Stomach (tissue), 19 donors: Measurements from ENCODE around the gene RPL12. TPM values are rescaled to one million over a fixed set of nuclear protein-coding genes. Genes with fewer than 3 reads are reported as not detected.

Experiments used
- DNase-seq, 2 donors: peaks; one replicate each; pipeline versions ENCODE4 v3.0.0 to v3.0.0-alpha.2; 2013 to 2019
- H3K27ac ChIP-seq, 5 donors: fragments of 200-600 bp in 4 of 5; sonication (generic) in 4 of 5; one replicate each; pipeline ENCODE4 v1.5.1; 2013 to 2019; ENCODE audit warnings: mild to moderate bottlenecking in 1 of 5, moderate library complexity in 1 of 5
- H3K27me3 ChIP-seq, 3 donors: fragments of 200-600 bp; sonication (generic); one replicate each; pipeline ENCODE4 v1.5.1; 2017 to 2019; ENCODE audit warnings: mixed run types in 1 of 3
- H3K36me3 ChIP-seq, 4 donors: fragments of 200-600 bp; sonication (generic); 1 replicate in 3 of 4; 2 replicates in 1 of 4; pipeline ENCODE4 v1.5.1; 2016 to 2019
- H3K4me1 ChIP-seq, 4 donors: fragments of 200-600 bp; sonication (generic); one replicate each; pipeline ENCODE4 v1.5.1; 2016 to 2019
- H3K4me3 ChIP-seq, 4 donors: fragments of 200-600 bp; sonication (generic) in 3 of 4; one replicate each; pipeline ENCODE4 v1.5.1; 2016 to 2019; ENCODE audit warnings: mild to moderate bottlenecking in 1 of 4
- H3K9me3 ChIP-seq, 4 donors: fragments of 200-600 bp; sonication (generic); one replicate each; pipeline ENCODE4 v1.5.1; 2016 to 2019
- EP300 ChIP-seq: sonication (generic); formaldehyde crosslinking; IDR thresholded peaks from one replicate; pipeline ENCODE4 v1.6.1; 2017; ENCODE audit warnings: antibody characterized with exemption
- POLR2A ChIP-seq, 4 donors: fragments of 450-650 bp; IDR thresholded peaks; one replicate each; pipeline ENCODE4 v1.6.1; 2016; ENCODE audit warnings: antibody characterized with exemption in 4 of 4, control low read depth in 2 of 4, mild to moderate bottlenecking in 1 of 4, moderate library complexity in 1 of 4
- POLR2AphosphoS5 ChIP-seq, 3 donors: sonication (generic); formaldehyde crosslinking; IDR thresholded peaks; one replicate each; pipeline ENCODE4 v1.6.1; 2016; ENCODE audit warnings: antibody characterized with exemption in 3 of 3
- WGBS, 5 donors: extraction: QIAGEN DNeasy Blood & Tissue Kit in 3 of 5; methylation state at CpG; one replicate each; pipeline versions ENCODE4 v1.1.5 to v1.1.7; 2013 to 2018; 5-methylcytosine and 5-hydroxymethylcytosine counted together
- intact Hi-C: fragments of 100-400 bp; cut with DNase I; formaldehyde crosslinking; loops from one replicate; pipeline ENCODE4 v1.15.1; 2023; ENCODE audit warnings: low total_unique reads
- long read RNA-seq, 10 donors: transcript quantifications; one replicate each; lab custom pipeline, GENCODE V29; 2026
- polyA plus RNA-seq, 3 donors: library from polyadenylated mRNA; stranded (reverse); fragments of 200-250 nt; gene quantifications; one replicate each; pipeline ENCODE4 v1.2.3, GENCODE V29; 2013
- total RNA-seq, 5 donors: library from RNA; depleted of rRNA; stranded (reverse); fragments of >200 nt; gene quantifications; one replicate each; pipeline versions ENCODE4 v1.1.0 to v1.2.3, GENCODE V29; 2014 to 2016
- TF ChIP-seq, protein P1 (sequence below), 7 experiments: fragments of 450-650 bp in 4 of 7; fragments of 200-600 bp in 3 of 7; sonication (generic) in 3 of 7; IDR thresholded peaks; one replicate each; pipeline ENCODE4 v1.5.1; 2016 to 2019; ENCODE audit warnings: antibody characterized with exemption in 7 of 7, control low read depth in 2 of 7, mild to moderate bottlenecking in 1 of 7
- donor health status: healthy with polysubstance abuse.
- donor health status: Bipolar disorder and iron deficiency.
- donor health status: healthy.

RPL12 gene
- total RNA-seq (1,000 to 10,000 TPM in 4 of 5 donors, 100 to 1,000 TPM in 1; 187 to 1,693 (median 1,211) TPM), polyA plus RNA-seq (1,000 to 10,000 TPM; 3,146 to 4,806 (median 4,080) TPM)
- long read RNA-seq, donor 1, transcript RPL12-201 (7 exons, 633 nt), result major isoform, 708 of 1,909 reads
- long read RNA-seq, donor 1, transcript RPL12-203 (4 exons, 2,275 nt), result minor isoform, 154 of 1,909 reads
- long read RNA-seq, donor 1, transcript RPL12-204 (7 exons, 864 nt), result minor isoform, 5 of 1,909 reads
- long read RNA-seq, donor 1, partial matches to known transcripts, result 995 of 1,909 reads
- long read RNA-seq, donor 1, other reads (novel, unspliced or antisense), result 43 of 1,909 reads
- long read RNA-seq, donor 2, transcript RPL12-204 (7 exons, 864 nt), result minor isoform, 12 of 2,330 reads
- long read RNA-seq, donor 2, transcript RPL12-202 (2 exons, 344 nt), result minor isoform, 6 of 2,330 reads
- long read RNA-seq, donor 2, transcript RPL12-203 (4 exons, 2,275 nt), result minor isoform, 156 of 2,330 reads
- long read RNA-seq, donor 2, transcript RPL12-201 (7 exons, 633 nt), result major isoform, 972 of 2,330 reads
- long read RNA-seq, donor 2, partial matches to known transcripts, result 1,100 of 2,330 reads
- long read RNA-seq, donor 2, other reads (novel, unspliced or antisense), result 84 of 2,330 reads
- long read RNA-seq, donor 3, transcript RPL12-201 (7 exons, 633 nt), result major isoform, 657 of 1,788 reads
- long read RNA-seq, donor 3, transcript RPL12-204 (7 exons, 864 nt), result minor isoform, 6 of 1,788 reads
- long read RNA-seq, donor 3, transcript RPL12-203 (4 exons, 2,275 nt), result minor isoform, 331 of 1,788 reads
- long read RNA-seq, donor 3, partial matches to known transcripts, result 766 of 1,788 reads
- long read RNA-seq, donor 3, other reads (novel, unspliced or antisense), result 25 of 1,788 reads
- long read RNA-seq, donor 4, transcript RPL12-203 (4 exons, 2,275 nt), result minor isoform, 35 of 248 reads
- long read RNA-seq, donor 4, transcript RPL12-201 (7 exons, 633 nt), result major isoform, 133 of 248 reads
- long read RNA-seq, donor 4, partial matches to known transcripts, result 77 of 248 reads
- long read RNA-seq, donor 4, other reads (novel, unspliced or antisense), result 0 of 248 reads
- long read RNA-seq, donor 5, transcript RPL12-203 (4 exons, 2,275 nt), result minor isoform, 179 of 2,025 reads
- long read RNA-seq, donor 5, transcript RPL12-204 (7 exons, 864 nt), result minor isoform, 10 of 2,025 reads
- long read RNA-seq, donor 5, transcript RPL12-201 (7 exons, 633 nt), result major isoform, 921 of 2,025 reads
- long read RNA-seq, donor 5, partial matches to known transcripts, result 840 of 2,025 reads
- long read RNA-seq, donor 5, other reads (novel, unspliced or antisense), result 73 of 2,025 reads
- long read RNA-seq, donor 6, transcript RPL12-201 (7 exons, 633 nt), result major isoform, 2,214 of 5,450 reads
- long read RNA-seq, donor 6, transcript RPL12-202 (2 exons, 344 nt), result minor isoform, 9 of 5,450 reads
- long read RNA-seq, donor 6, transcript RPL12-203 (4 exons, 2,275 nt), result minor isoform, 423 of 5,450 reads
- long read RNA-seq, donor 6, transcript RPL12-204 (7 exons, 864 nt), result minor isoform, 39 of 5,450 reads
- long read RNA-seq, donor 6, partial matches to known transcripts, result 2,485 of 5,450 reads
- long read RNA-seq, donor 6, other reads (novel, unspliced or antisense), result 280 of 5,450 reads
- long read RNA-seq, donor 7, transcript RPL12-203 (4 exons, 2,275 nt), result minor isoform, 278 of 2,782 reads
- long read RNA-seq, donor 7, transcript RPL12-204 (7 exons, 864 nt), result minor isoform, 5 of 2,782 reads
- long read RNA-seq, donor 7, transcript RPL12-201 (7 exons, 633 nt), result major isoform, 1,163 of 2,782 reads
- long read RNA-seq, donor 7, partial matches to known transcripts, result 1,269 of 2,782 reads
- long read RNA-seq, donor 7, other reads (novel, unspliced or antisense), result 63 of 2,782 reads
- long read RNA-seq, donor 8, transcript RPL12-203 (4 exons, 2,275 nt), result minor isoform, 391 of 2,824 reads
- long read RNA-seq, donor 8, transcript RPL12-204 (7 exons, 864 nt), result minor isoform, 9 of 2,824 reads
- long read RNA-seq, donor 8, transcript RPL12-201 (7 exons, 633 nt), result major isoform, 1,196 of 2,824 reads
- long read RNA-seq, donor 8, partial matches to known transcripts, result 1,133 of 2,824 reads
- long read RNA-seq, donor 8, other reads (novel, unspliced or antisense), result 91 of 2,824 reads
- long read RNA-seq, donor 9, transcript RPL12-203 (4 exons, 2,275 nt), result minor isoform, 294 of 2,596 reads
- long read RNA-seq, donor 9, transcript RPL12-202 (2 exons, 344 nt), result minor isoform, 8 of 2,596 reads
- long read RNA-seq, donor 9, transcript RPL12-201 (7 exons, 633 nt), result major isoform, 1,080 of 2,596 reads
- long read RNA-seq, donor 9, transcript RPL12-204 (7 exons, 864 nt), result minor isoform, 13 of 2,596 reads
- long read RNA-seq, donor 9, partial matches to known transcripts, result 1,148 of 2,596 reads
- long read RNA-seq, donor 9, other reads (novel, unspliced or antisense), result 53 of 2,596 reads
- long read RNA-seq, donor 10, transcript RPL12-203 (4 exons, 2,275 nt), result minor isoform, 194 of 1,151 reads
- long read RNA-seq, donor 10, transcript RPL12-204 (7 exons, 864 nt), result minor isoform, 7 of 1,151 reads
- long read RNA-seq, donor 10, transcript RPL12-201 (7 exons, 633 nt), result major isoform, 410 of 1,151 reads
- long read RNA-seq, donor 10, partial matches to known transcripts, result 523 of 1,151 reads
- long read RNA-seq, donor 10, other reads (novel, unspliced or antisense), result 15 of 1,151 reads

GRCh38 chr9:127450830-127451607 lies at the start of gene RPL12, which contains the start of gene LRSAM1:
RPL12 (minus strand) TSS chr9:127451406; CDS start chr9:127451317, 89 bp downstream.
LRSAM1 (plus strand) TSS chr9:127451510; CDS start chr9:127454528, 3,018 bp downstream.
- Histone ChIP-seq H3K9me3 (no peaks in the 10 kb centered on the region), H3K36me3 (peaks cover 37 to 55% (median 46%) of the 10 kb centered on the region in 4 donors), H3K4me1 (peaks cover 39 to 64% (median 53%) of the 10 kb centered on the region in 4 donors), H3K4me3 (peak within 1 kb of the TSS; percentile 69 to 91 (median 82)), H3K27ac (peak within 1 kb of the TSS; percentile 82 to 97 (median 93)), H3K27me3 (no peaks in the 10 kb centered on the region)
- DNase-seq, result peak; percentile 98
- intact Hi-C loops, result no loop called here
- 0 to 4% (median 1%) methylated on average over 20 to 71 of the region's 71 CpGs for WGBS, 5 donors
- TF ChIP-seq EP300, result no peak
- peak; percentile 99 to 100 (median 100) for TF ChIP-seq POLR2AphosphoS5 (IDR thresholded peaks at IDR 0.05)
- TF ChIP-seq POLR2A (IDR thresholded peaks at IDR 0.05), result peak in 2 of 4 donors; percentile 97 to 99
- TF ChIP-seq, protein P1, sequence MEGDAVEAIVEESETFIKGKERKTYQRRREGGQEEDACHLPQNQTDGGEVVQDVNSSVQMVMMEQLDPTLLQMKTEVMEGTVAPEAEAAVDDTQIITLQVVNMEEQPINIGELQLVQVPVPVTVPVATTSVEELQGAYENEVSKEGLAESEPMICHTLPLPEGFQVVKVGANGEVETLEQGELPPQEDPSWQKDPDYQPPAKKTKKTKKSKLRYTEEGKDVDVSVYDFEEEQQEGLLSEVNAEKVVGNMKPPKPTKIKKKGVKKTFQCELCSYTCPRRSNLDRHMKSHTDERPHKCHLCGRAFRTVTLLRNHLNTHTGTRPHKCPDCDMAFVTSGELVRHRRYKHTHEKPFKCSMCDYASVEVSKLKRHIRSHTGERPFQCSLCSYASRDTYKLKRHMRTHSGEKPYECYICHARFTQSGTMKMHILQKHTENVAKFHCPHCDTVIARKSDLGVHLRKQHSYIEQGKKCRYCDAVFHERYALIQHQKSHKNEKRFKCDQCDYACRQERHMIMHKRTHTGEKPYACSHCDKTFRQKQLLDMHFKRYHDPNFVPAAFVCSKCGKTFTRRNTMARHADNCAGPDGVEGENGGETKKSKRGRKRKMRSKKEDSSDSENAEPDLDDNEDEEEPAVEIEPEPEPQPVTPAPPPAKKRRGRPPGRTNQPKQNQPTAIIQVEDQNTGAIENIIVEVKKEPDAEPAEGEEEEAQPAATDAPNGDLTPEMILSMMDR (IDR thresholded peaks at IDR 0.05), result no peak

DNA sequence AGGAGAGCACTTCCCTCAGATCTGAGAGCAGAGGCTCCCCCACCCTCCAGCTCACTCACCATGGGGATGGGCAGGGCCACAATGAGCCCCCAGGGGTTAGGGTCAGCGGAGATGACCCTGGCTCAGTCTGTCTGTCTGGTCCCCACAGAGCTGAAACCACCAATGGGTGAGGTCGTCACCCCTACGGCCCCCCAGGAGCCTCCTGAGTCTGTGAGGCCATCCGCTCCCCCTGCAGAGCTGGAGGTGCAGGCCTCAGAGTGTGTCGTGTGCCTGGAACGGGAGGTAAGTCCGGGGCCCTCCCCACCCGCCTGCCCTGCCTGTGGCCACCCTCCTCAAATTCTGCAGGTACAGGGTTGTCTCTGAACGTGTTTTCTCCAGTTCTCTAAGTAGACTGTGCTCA lies 49.7 kb upstream of the RPL12 start:
- Histone ChIP-seq H3K27ac (no peak overlapping the region), H3K4me3 (no peak overlapping the region), H3K4me1 (peaks cover 0 to 27% (median 17%) of the 10 kb centered on the region in 4 donors), H3K9me3 (no peaks in the 10 kb centered on the region), H3K36me3 (peaks cover 40 to 90% (median 86%) of the 10 kb centered on the region in 4 donors), H3K27me3 (no peaks in the 10 kb centered on the region)
- TF ChIP-seq POLR2AphosphoS5 (IDR thresholded peaks at IDR 0.05) (no peak), POLR2A (IDR thresholded peaks at IDR 0.05) (no peak), EP300 (no peak)
- TF ChIP-seq, protein P1 (IDR thresholded peaks at IDR 0.05), result no peak
- no peak for DNase-seq
- intact Hi-C loops, result no loop called here
- WGBS, 5 donors, result 81 to 89% (median 85%) methylated on average over 8 to 9 of the region's 9 CpGs
